DMS 273 (cell line): Measurements from ENCODE around the gene KLF12.
A peak's percentile ranks its signal among the peaks of the same experiment; 100 is the strongest.

Experiments used
- DNase-seq: peaks from one replicate; lab custom pipeline; 2025; ENCODE audit not compliant: unreplicated experiment; lab: John Stamatoyannopoulos, UW

Gene KLF12

GRCh38 chr13:74135326-74136083 lies 1.3 kb upstream of the KLF12 start:
- peak; percentile 85 for DNase-seq

- peak; percentile 79 for DNase-seq
These were observed 647 bp upstream of the KLF12 start for GRCh38 chr13:74134777-74135325.

- DNase-seq = peak; percentile 88
These were observed 475 bp downstream of the KLF12 start for GRCh38 chr13:74133657-74134201.

GRCh38 chr13:74132776-74133656 lies 1.2 kb downstream of the KLF12 start:
- DNase-seq = peak; percentile 42

GRCh38 chr13:74132152-74132775 lies 1.9 kb downstream of the KLF12 start:
- no peak for DNase-seq

- DNase-seq = no peak
These were observed 3.0 kb downstream of the KLF12 start for GRCh38 chr13:74131227-74131626.

GRCh38 chr13:74129500-74130191 lies 4.6 kb downstream of the KLF12 start:
- peak; percentile 6 for DNase-seq

GRCh38 chr13:74128156-74128767 lies 5.9 kb downstream of the KLF12 start:
- no peak for DNase-seq

- no peak for DNase-seq
These were observed 15.9 kb downstream of the KLF12 start for GRCh38 chr13:74118328-74118727.

DNA sequence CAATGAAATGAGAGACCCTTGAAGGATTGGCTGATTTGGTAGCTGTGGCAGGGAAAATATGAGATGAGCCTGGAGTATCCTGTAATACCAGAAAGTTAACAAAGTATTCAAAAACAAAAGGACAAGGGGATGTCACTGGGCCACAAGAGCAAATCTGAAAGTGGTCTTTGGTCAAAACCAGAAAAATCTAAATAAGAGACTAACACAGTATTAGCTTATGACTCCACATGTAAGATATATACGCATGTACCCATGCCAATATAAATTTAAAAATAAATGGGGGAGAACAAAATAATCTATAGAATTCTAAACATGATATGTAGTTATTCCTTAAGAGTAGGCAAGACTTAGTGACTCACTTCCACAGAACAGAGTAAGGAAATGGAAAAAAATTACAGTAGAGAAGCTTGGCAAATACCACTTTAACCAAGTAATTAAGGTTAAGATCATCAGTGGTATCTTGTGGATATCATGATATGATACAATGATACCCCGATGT lies 16.9 kb downstream of the KLF12 start:
- no peak for DNase-seq

GRCh38 chr13:74115133-74115532 lies 19.1 kb downstream of the KLF12 start:
- DNase-seq = no peak

DNA sequence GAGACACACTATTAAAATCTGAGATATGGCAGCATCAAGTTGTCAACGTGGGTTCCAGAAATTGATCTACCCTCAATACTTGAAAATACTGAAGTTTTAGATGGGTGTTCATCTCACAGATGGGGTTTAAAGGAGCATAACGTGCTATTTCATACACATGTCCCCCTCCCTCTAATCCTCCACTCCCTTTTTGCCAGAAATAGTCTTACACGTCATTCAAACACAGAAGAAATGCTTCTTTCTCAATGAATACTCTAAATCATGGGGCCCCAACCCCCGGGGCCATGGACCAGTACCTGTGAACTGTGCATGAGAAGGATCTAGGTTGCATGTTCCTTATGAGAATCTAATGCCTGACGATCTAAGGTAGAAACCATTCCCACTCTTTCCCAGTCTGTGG lies 19.6 kb downstream of the KLF12 start:
- no peak for DNase-seq

DNA sequence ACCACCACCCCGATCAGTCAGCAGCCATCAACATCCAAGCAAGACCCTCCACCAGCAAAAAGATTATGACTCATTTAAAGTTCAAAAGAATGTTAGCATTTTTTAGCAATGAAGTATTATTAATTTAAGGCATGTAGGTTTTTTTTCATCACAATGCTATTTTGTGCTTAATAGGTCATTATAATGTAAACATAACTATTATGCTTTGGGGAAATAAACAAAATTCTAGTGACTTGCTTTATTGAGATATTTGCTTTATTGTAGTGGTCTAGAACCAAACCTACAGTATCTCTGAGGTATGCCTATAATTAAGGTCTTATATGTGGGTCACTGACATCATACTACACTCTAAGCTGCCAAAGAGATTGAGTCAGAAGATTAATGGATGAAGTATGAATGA lies 20.0 kb downstream of the KLF12 start:
- DNase-seq = no peak

- no peak for DNase-seq
These were observed 22.0 kb downstream of the KLF12 start for GRCh38 chr13:74111901-74112824.

GRCh38 chr13:74111399-74111798 lies 22.8 kb downstream of the KLF12 start:
- DNase-seq = no peak

DNA sequence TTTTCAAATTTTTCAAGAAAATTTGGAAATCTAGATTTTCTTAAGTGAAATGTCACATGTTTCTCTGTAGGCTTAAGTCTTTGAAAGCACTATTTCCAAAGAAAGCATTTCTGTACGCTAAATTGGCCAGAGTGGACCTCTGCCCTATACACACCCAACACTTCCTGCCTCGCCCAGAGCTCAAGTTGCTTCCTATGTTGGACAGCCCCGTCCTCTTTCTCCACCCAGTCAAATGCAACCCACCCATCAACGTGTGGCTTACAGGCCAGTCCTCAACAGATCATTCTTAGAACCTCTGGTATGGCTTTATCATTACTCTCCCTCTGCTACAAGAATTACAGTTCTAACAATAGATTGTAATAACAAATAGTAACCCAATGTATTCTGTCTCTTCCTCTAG lies 24.2 kb downstream of the KLF12 start:
- no peak for DNase-seq

GRCh38 chr13:74107598-74107997 lies 26.6 kb downstream of the KLF12 start:
- DNase-seq = no peak

DNA sequence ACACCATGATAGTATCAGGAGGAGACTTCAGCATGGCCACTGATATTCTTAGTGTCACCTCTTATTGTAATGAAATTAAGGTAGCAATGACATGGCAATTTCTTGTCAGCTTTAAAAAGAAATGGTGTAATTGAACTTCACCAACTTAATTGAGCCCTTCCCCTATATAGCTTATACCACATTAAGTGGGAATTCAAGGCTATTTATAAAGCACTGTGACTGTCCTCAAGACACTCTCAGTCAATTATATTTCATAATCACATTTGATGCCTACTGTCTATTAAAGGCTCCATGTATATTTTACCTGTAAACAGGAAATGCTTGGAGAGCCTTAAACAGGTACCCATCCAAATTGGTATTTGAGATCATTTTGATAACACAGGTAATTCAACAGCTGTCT lies 28.3 kb downstream of the KLF12 start:
- DNase-seq = no peak
